Neuronal stem cell (in vitro differentiated cells): Measurements from ENCODE around the gene DPP6.
A peak's percentile ranks its signal among the peaks of the same experiment; 100 is the strongest.

ENCODE experiments used
- DNase-seq: peaks from one replicate; pipeline ENCODE4 v3.0.0-alpha.2; 2013; ENCODE audit warnings: low spot score
- H2AFZ ChIP-seq: one replicate; pipeline ENCODE4 v1.6.1; 2013; ENCODE audit warnings: mild to moderate bottlenecking, low read length, inconsistent platforms
- H2AK5ac ChIP-seq: 2 replicates; pipeline ENCODE4 v1.6.1; 2013; ENCODE audit warnings: low read depth, mild to moderate bottlenecking, inconsistent platforms, low read length, moderate library complexity, mixed read lengths
- H2BK120ac ChIP-seq: 2 replicates; pipeline ENCODE4 v1.6.1; 2013; ENCODE audit warnings: low read depth, mild to moderate bottlenecking, inconsistent platforms, low read length, moderate library complexity, mixed read lengths
- H2BK12ac ChIP-seq: one replicate; pipeline ENCODE4 v1.6.1; 2013; ENCODE audit warnings: low read length, inconsistent platforms
- H2BK15ac ChIP-seq: 2 replicates; pipeline ENCODE4 v1.6.1; 2013; ENCODE audit warnings: mild to moderate bottlenecking, low read length, inconsistent platforms, mixed read lengths
- H2BK5ac ChIP-seq: one replicate; pipeline ENCODE4 v1.6.1; 2013; ENCODE audit warnings: inconsistent platforms, mild to moderate bottlenecking, low read length, moderate library complexity
- H3K14ac ChIP-seq: one replicate; pipeline ENCODE4 v1.6.1; 2013; ENCODE audit warnings: low read length, inconsistent platforms
- H3K18ac ChIP-seq: 2 replicates; pipeline ENCODE4 v1.6.1; 2013; ENCODE audit warnings: low read length, inconsistent platforms
- H3K23ac ChIP-seq: 2 replicates; pipeline ENCODE4 v1.6.1; 2013; ENCODE audit warnings: low read depth, mild to moderate bottlenecking, mixed read lengths, low read length, inconsistent platforms; ENCODE audit not compliant: poor library complexity
- H3K27ac ChIP-seq: replicated peaks from 3 replicates; pipeline ENCODE4 v1.5.1; 2013; ENCODE audit warnings: low read length, inconsistent platforms
- H3K27me3 ChIP-seq, 3 experiments: 2 replicates each; pipeline ENCODE4 v1.6.1; 2013; ENCODE audit warnings: low read length in 3 of 3, mild to moderate bottlenecking in 2 of 3, inconsistent platforms in 1 of 3, low read depth in 1 of 3, mixed read lengths in 1 of 3, moderate library complexity in 1 of 3; ENCODE audit not compliant: control insufficient read depth in 3 of 3, insufficient read depth in 3 of 3
- H3K36me3 ChIP-seq, 2 donors: replicated peaks in 1 of 2; 2 replicates each; pipeline ENCODE4 v1.6.1; 2013; ENCODE audit warnings: low read length in 2 of 2; ENCODE audit not compliant: control insufficient read depth in 2 of 2, insufficient read depth in 2 of 2
- H3K4ac ChIP-seq: 2 replicates; pipeline ENCODE4 v1.6.1; 2013; ENCODE audit warnings: inconsistent platforms, mild to moderate bottlenecking, low read length, moderate library complexity
- H3K4me1 ChIP-seq, 2 donors: 1 replicate in 1 of 2; 2 replicates in 1 of 2; pipeline ENCODE4 v1.6.1; 2013; ENCODE audit warnings: low read length in 2 of 2, low read depth in 1 of 2; ENCODE audit not compliant: control insufficient read depth in 2 of 2, insufficient read depth in 1 of 2
- H3K4me2 ChIP-seq: one replicate; pipeline ENCODE4 v1.6.1; 2013; ENCODE audit warnings: mild to moderate bottlenecking, low read length, inconsistent platforms; ENCODE audit not compliant: insufficient read depth, poor library complexity, severe bottlenecking
- H3K4me3 ChIP-seq, 2 donors: 2 replicates each; pipeline ENCODE4 v1.5.1; 2013; ENCODE audit warnings: low read length in 2 of 2, mild to moderate bottlenecking in 2 of 2, inconsistent platforms in 1 of 2, moderate library complexity in 1 of 2
- H3K79me1 ChIP-seq: one replicate; pipeline ENCODE4 v1.6.1; 2013; ENCODE audit warnings: low read depth, mild to moderate bottlenecking, inconsistent platforms, low read length, moderate library complexity
- H3K9ac ChIP-seq: one replicate; pipeline ENCODE4 v1.6.1; 2013; ENCODE audit warnings: mild to moderate bottlenecking, low read depth, low read length, inconsistent platforms; ENCODE audit not compliant: poor library complexity
- H3K9me3 ChIP-seq, 2 donors: replicated peaks in 1 of 2; 2 replicates each; pipeline versions ENCODE3 to v1.6.1; 2013; ENCODE audit warnings: low read length in 2 of 2, mild to moderate bottlenecking in 2 of 2, inconsistent platforms in 1 of 2, low read depth in 1 of 2, mixed read lengths in 1 of 2, moderate library complexity in 1 of 2; ENCODE audit not compliant: control insufficient read depth in 2 of 2, insufficient read depth in 1 of 2
- H4K8ac ChIP-seq: one replicate; pipeline ENCODE4 v1.6.1; 2013; ENCODE audit warnings: low read depth, mild to moderate bottlenecking, inconsistent platforms, low read length, moderate library complexity
- H4K91ac ChIP-seq: one replicate; pipeline ENCODE4 v1.6.1; 2013; ENCODE audit warnings: low read length, low read depth, mild to moderate bottlenecking, inconsistent platforms; ENCODE audit not compliant: poor library complexity
- WGBS, 2 donors: extraction: QIAGEN DNeasy Blood & Tissue Kit; methylation state at CpG; one replicate each; pipeline ENCODE4 v1.1.7; 2013; ENCODE audit warnings: missing lambda C conversion rate in 2 of 2, mixed read lengths in 1 of 2; ENCODE audit not compliant: insufficient read length in 2 of 2, insufficient replicate concordance in 1 of 2; ENCODE audit errors: extremely low coverage in 2 of 2; 5-methylcytosine and 5-hydroxymethylcytosine counted together

The DPP6 gene

GRCh38 chr7:154860621-154861375, 808.6 kb downstream of the DPP6 start:
- Histone ChIP-seq H3K9me3 (no peaks in the 10 kb centered on the region), H3K36me3 (no peaks in the 10 kb centered on the region), H3K4me1 (peaks cover 0 to 9% of the 10 kb centered on the region in 2 donors), H2AFZ (no peak overlapping the region), H3K4ac (no peak overlapping the region), H2BK15ac (no peak overlapping the region), H4K91ac (no peak overlapping the region), H2BK12ac (no peak overlapping the region), H3K4me2 (no peak overlapping the region), H4K8ac (no peak overlapping the region), H3K9ac (no peak overlapping the region), H3K79me1 (no peaks in the 10 kb centered on the region), H3K27me3 (peaks cover 0 to 10% (median 0%) of the 10 kb centered on the region in 3 experiments), H2BK5ac (no peak overlapping the region), H2AK5ac (no peak overlapping the region), H3K27ac (no peak overlapping the region), H3K14ac (no peak overlapping the region), H3K18ac (no peak overlapping the region), H3K4me3 (no peak overlapping the region), H2BK120ac (no peak overlapping the region), H3K23ac (no peak overlapping the region)
- DNase-seq: no peak
- WGBS, 2 donors: no CpG with 5 or more reads among the region's 7 CpGs

GRCh38 chr7:154861589-154861988, 809.4 kb downstream of the DPP6 start:
- H4K8ac ChIP-seq: no peak overlapping the region
- no peak overlapping the region for H2BK5ac ChIP-seq
- no peak overlapping the region for H3K14ac ChIP-seq
- H4K91ac ChIP-seq: no peak overlapping the region
- no peak overlapping the region for H3K23ac ChIP-seq
- no peak overlapping the region for H3K4me3 ChIP-seq
- no peaks in the 10 kb centered on the region for H3K9me3 ChIP-seq
- peaks cover 0 to 9% of the 10 kb centered on the region in 2 donors for H3K4me1 ChIP-seq
- H3K9ac ChIP-seq: no peak overlapping the region
- H3K4ac ChIP-seq: no peak overlapping the region
- no peaks in the 10 kb centered on the region for H3K36me3 ChIP-seq
- H3K4me2 ChIP-seq: no peak overlapping the region
- DNase-seq: no peak
- no peak overlapping the region for H2BK120ac ChIP-seq
- H3K27me3 ChIP-seq: peaks cover 0 to 10% (median 0%) of the 10 kb centered on the region in 3 experiments
- no peak overlapping the region for H2BK12ac ChIP-seq
- no peaks in the 10 kb centered on the region for H3K79me1 ChIP-seq
- H2AFZ ChIP-seq: no peak overlapping the region
- H3K27ac ChIP-seq: no peak overlapping the region
- no peak overlapping the region for H2AK5ac ChIP-seq
- no peak overlapping the region for H2BK15ac ChIP-seq
- no peak overlapping the region for H3K18ac ChIP-seq
- WGBS, 2 donors: no CpG with 5 or more reads among the region's 5 CpGs

- H3K27ac ChIP-seq: no peak overlapping the region
- no peak overlapping the region for H3K4me3 ChIP-seq
- H4K8ac ChIP-seq: no peak overlapping the region
- H3K4ac ChIP-seq: no peak overlapping the region
- no peaks in the 10 kb centered on the region for H3K79me1 ChIP-seq
- H3K4me2 ChIP-seq: no peak overlapping the region
- H3K18ac ChIP-seq: no peak overlapping the region
- no peak overlapping the region for H3K14ac ChIP-seq
- H2AFZ ChIP-seq: no peak overlapping the region
- no peaks in the 10 kb centered on the region for H3K9me3 ChIP-seq
- H2AK5ac ChIP-seq: no peak overlapping the region
- H3K27me3 ChIP-seq: peaks cover 0 to 10% (median 0%) of the 10 kb centered on the region in 3 experiments
- no peak overlapping the region for H3K23ac ChIP-seq
- no peak overlapping the region for H2BK15ac ChIP-seq
- no peak overlapping the region for H2BK12ac ChIP-seq
- no peak overlapping the region for H2BK120ac ChIP-seq
- H3K4me1 ChIP-seq: peaks cover 0 to 11% of the 10 kb centered on the region in 2 donors
- no peak overlapping the region for H2BK5ac ChIP-seq
- no CpG with 5 or more reads among the region's 16 CpGs for WGBS, 2 donors
- no peak overlapping the region for H3K9ac ChIP-seq
- H3K36me3 ChIP-seq: no peaks in the 10 kb centered on the region
- H4K91ac ChIP-seq: no peak overlapping the region
- DNase-seq: no peak
These were observed 810.1 kb downstream of the DPP6 start for GRCh38 chr7:154862153-154862791.

- Histone ChIP-seq H3K36me3 (no peaks in the 10 kb centered on the region), H2AFZ (no peak overlapping the region), H3K23ac (no peak overlapping the region), H2AK5ac (no peak overlapping the region), H3K79me1 (no peaks in the 10 kb centered on the region), H3K14ac (no peak overlapping the region), H3K27ac (no peak overlapping the region), H2BK15ac (no peak overlapping the region), H4K8ac (no peak overlapping the region), H4K91ac (no peak overlapping the region), H2BK120ac (no peak overlapping the region), H3K4me2 (no peak overlapping the region), H3K18ac (peak overlapping the region; percentile 36), H3K27me3 (peaks cover 0 to 24% (median 0%) of the 10 kb centered on the region in 3 experiments), H2BK5ac (no peak overlapping the region), H3K9me3 (no peaks in the 10 kb centered on the region), H3K9ac (no peak overlapping the region), H3K4ac (no peak overlapping the region), H2BK12ac (no peak overlapping the region), H3K4me3 (no peak overlapping the region), H3K4me1 (peaks cover 0 to 8% of the 10 kb centered on the region in 2 donors)
- no peak for DNase-seq
- WGBS, 2 donors: no CpG with 5 or more reads among the region's 16 CpGs
These were observed 811.7 kb downstream of the DPP6 start for GRCh38 chr7:154863766-154864522.
